GM23338 (cell line): ENCODE data around the gene RPGRIP1L. TPM values are rescaled to one million over a fixed set of nuclear protein-coding genes. Genes with fewer than 3 reads are reported as not detected.

Source experiments
- ATAC-seq: fragments of 200-7000 bp; cut with Tn5 transposase; 3 replicates; pipeline ENCODE4 v1.9.1; 2020
- DNase-seq: peaks from one replicate; pipeline ENCODE4 v3.0.0-alpha.2; 2015; ENCODE audit warnings: low spot score
- H2AFZ ChIP-seq: fragments of 200-600 bp; sonication (generic); 2 replicates; pipeline ENCODE4 v1.8.0; 2016; ENCODE audit warnings: antibody characterized with exemption, mild to moderate bottlenecking, moderate library complexity
- H3F3A ChIP-seq: fragments of 200-600 bp; sonication (generic); replicated peaks from 2 replicates; pipeline ENCODE4 v1.8.0; 2017; ENCODE audit warnings: antibody characterized with exemption, mixed run types, low read depth
- H3K27ac ChIP-seq: fragments of 200-600 bp; sonication (generic); 2 replicates; pipeline ENCODE4 v1.6.1; 2016; ENCODE audit warnings: low read depth
- H3K27me3 ChIP-seq: fragments of 200-600 bp; sonication (generic); 2 replicates; pipeline ENCODE4 v1.8.0; 2016; ENCODE audit warnings: mild to moderate bottlenecking, mixed run types, moderate library complexity; ENCODE audit not compliant: insufficient read depth
- H3K36me3 ChIP-seq: fragments of 200-600 bp; sonication (generic); 2 replicates; pipeline ENCODE4 v1.8.0; 2016; ENCODE audit warnings: mild to moderate bottlenecking; ENCODE audit not compliant: insufficient read depth
- H3K4me1 ChIP-seq: fragments of 200-600 bp; sonication (generic); 2 replicates; pipeline ENCODE4 v1.8.0; 2016; ENCODE audit warnings: mild to moderate bottlenecking, moderate library complexity; ENCODE audit not compliant: insufficient read depth
- H3K4me2 ChIP-seq: fragments of 200-600 bp; sonication (generic); 2 replicates; pipeline ENCODE4 v1.7.1; 2017; ENCODE audit warnings: mixed run types
- H3K4me3 ChIP-seq: fragments of 200-600 bp; sonication (generic); 2 replicates; pipeline ENCODE4 v1.6.1; 2016; ENCODE audit warnings: mixed run types
- H3K79me2 ChIP-seq: fragments of 200-600 bp; sonication (generic); replicated peaks from 2 replicates; pipeline ENCODE4 v1.8.0; 2017; ENCODE audit warnings: mild to moderate bottlenecking; ENCODE audit not compliant: insufficient read depth
- H3K9me2 ChIP-seq: fragments of 200-600 bp; sonication (generic); 2 replicates; pipeline ENCODE4 v1.8.0; 2017; ENCODE audit not compliant: insufficient read depth
- H4K20me1 ChIP-seq: fragments of 200-600 bp; sonication (generic); replicated peaks from 2 replicates; pipeline ENCODE4 v1.8.0; 2017; ENCODE audit warnings: mild to moderate bottlenecking; ENCODE audit not compliant: insufficient read depth
- H3K27ac Mint-ChIP-seq: 2 replicates; pipeline ENCODE4 v1.8.0; 2020; ENCODE audit warnings: inconsistent platforms, mild to moderate bottlenecking, moderate library complexity, mixed read lengths
- H3K27me3 Mint-ChIP-seq: 3 replicates; pipeline ENCODE4 v1.8.0; 2022; ENCODE audit warnings: low read depth, mild to moderate bottlenecking, moderate library complexity, mixed read lengths, inconsistent platforms; ENCODE audit not compliant: insufficient read depth, poor library complexity
- H3K36me3 Mint-ChIP-seq: 3 replicates; pipeline ENCODE4 v1.8.0; 2021; ENCODE audit warnings: low read depth, mild to moderate bottlenecking, inconsistent platforms, moderate library complexity, mixed read lengths
- H3K4me1 Mint-ChIP-seq: 3 replicates; pipeline ENCODE4 v1.8.0; 2020; ENCODE audit warnings: mild to moderate bottlenecking, inconsistent platforms, mixed read lengths
- H3K4me3 Mint-ChIP-seq: 3 replicates; pipeline ENCODE4 v1.8.0; 2021; ENCODE audit warnings: moderate library complexity, mild to moderate bottlenecking, inconsistent platforms, mixed read lengths
- H3K9me3 Mint-ChIP-seq: 3 replicates; pipeline ENCODE4 v1.8.0; 2020; ENCODE audit warnings: moderate library complexity, mild to moderate bottlenecking, inconsistent platforms, mixed read lengths
- CREB1 ChIP-seq: fragments of 250-450 bp; sonication (Bioruptor Pico); IDR thresholded peaks from 2 replicates; pipeline ENCODE4 v1.5.0; 2020; ENCODE audit warnings: low read depth, mild to moderate bottlenecking, moderate library complexity
- ETS1 ChIP-seq: IDR thresholded peaks from 2 replicates; pipeline ENCODE4 v1.6.1; 2016; ENCODE audit warnings: antibody characterized with exemption
- POLR2AphosphoS5 ChIP-seq: IDR thresholded peaks from 2 replicates; pipeline ENCODE4 v1.6.1; 2016; ENCODE audit warnings: antibody characterized with exemption, low read depth
- REST ChIP-seq: IDR thresholded peaks from one replicate; pipeline ENCODE4 v1.6.1; 2018; ENCODE audit warnings: antibody characterized with exemption; ENCODE audit not compliant: unreplicated experiment
- STAT1 ChIP-seq: IDR thresholded peaks from one replicate; pipeline ENCODE4 v1.6.1; 2016; ENCODE audit warnings: antibody characterized with exemption; ENCODE audit not compliant: unreplicated experiment
- long read RNA-seq: library from polyadenylated mRNA; unstranded; transcript quantifications from one replicate; pipeline ENCODE4 v2.0.0, GENCODE V29; 2020; ENCODE audit not compliant: unreplicated experiment
- polyA plus RNA-seq: library from polyadenylated mRNA; unstranded; fragments of >200 nt; fragmentation: Nextera tagmentation; extraction: Ambion mirVana; gene quantifications from 2 replicates; pipeline ENCODE4 v1.2.1, GENCODE V29; 2016
- total RNA-seq: library from RNA; depleted of rRNA; stranded (reverse); fragments of >200 nt; shearing (Covaris generic); gene quantifications from 2 replicates; pipeline ENCODE4 v1.2.3, GENCODE V29; 2014; rRNA removed
- TF ChIP-seq, protein P1 (sequence below): fragments of 250-450 bp; sonication (Bioruptor Pico); IDR thresholded peaks from 2 replicates; pipeline ENCODE4 v1.5.0; 2020; ENCODE audit warnings: mild to moderate bottlenecking, moderate library complexity

The RPGRIP1L gene
- 10.3 and 11.4 TPM in 2 replicates for total RNA-seq
- 19.9 and 21.3 TPM in 2 replicates for polyA plus RNA-seq
- long read RNA-seq, partial matches to known transcripts = 5 of 5 reads
- long read RNA-seq, other reads (novel, unspliced or antisense) = 0 of 5 reads

DNA sequence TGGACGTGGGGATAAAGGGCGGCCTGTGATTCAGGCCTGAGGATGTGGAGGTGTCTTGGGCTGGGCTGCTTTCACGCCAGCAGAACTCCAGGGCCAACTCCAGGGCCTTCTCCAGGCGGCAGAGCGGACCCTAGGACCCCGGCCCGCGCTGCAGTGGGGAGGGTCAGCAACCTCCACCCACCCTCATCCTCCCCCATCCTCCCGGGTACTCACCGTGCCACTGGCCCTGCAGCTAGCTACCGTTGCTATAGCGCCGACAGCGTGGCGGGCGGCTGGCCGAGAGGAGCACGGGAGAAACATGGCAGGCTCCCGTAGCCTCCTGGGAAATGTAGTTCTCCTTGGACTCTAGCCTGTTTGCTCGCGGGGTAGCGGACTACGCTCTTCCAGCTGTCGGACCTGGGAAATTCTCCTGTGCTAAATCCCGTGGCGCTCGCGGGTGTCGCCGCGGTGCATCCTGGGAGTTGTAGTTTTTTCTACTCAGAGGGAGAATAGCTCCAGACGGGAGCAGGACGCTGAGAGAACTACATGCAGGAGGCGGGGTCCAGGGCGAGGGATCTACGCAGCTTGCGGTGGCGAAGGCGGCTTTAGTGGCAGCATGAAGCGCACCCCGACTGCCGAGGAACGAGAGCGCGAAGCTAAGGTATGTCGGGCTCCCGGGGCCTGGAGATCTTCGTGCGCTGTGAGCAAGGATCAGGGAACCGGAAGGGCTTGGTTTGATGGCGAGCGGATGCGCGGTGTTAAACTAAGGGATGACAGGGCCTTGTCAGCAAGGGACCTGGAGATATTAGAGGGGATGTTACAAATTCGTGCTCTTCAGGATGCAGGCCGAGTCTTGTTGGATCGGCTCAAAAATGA, at the start of gene RPGRIP1L, which contains the start of gene FTO:
RPGRIP1L (minus strand) TSS at position 270 of the 855 bp plus-strand sequence. CDS start 3,136 bp downstream, outside the sequence.
FTO (plus strand) TSS at position 567 of the 855 bp plus-strand sequence.
- Histone ChIP-seq H3F3A (no peaks in the 10 kb centered on the region), H3K27me3 (no peaks in the 10 kb centered on the region), H3K9me2 (no peaks in the 10 kb centered on the region), H3K79me2 (peaks cover 52% of the 10 kb centered on the region), H3K27ac (no peak within 1 kb of the TSS), H3K4me1 (peaks cover 4% of the 10 kb centered on the region), H3K4me2 (peak within 1 kb of the TSS; percentile 96), H3K36me3 (no peaks in the 10 kb centered on the region), H2AFZ (peak within 1 kb of the TSS; percentile 79), H4K20me1 (no peaks in the 10 kb centered on the region; the same call in 1 of the 2 replicates), H3K4me3 (peak within 1 kb of the TSS; percentile 71)
- peak; percentile 98 for TF ChIP-seq ETS1
- no peak for TF ChIP-seq REST
- peak; percentile 77 for TF ChIP-seq POLR2AphosphoS5
- TF ChIP-seq STAT1 = no peak
- TF ChIP-seq CREB1 (CRISPR knock-in tag) = peak; percentile 76
- TF ChIP-seq, protein P1, sequence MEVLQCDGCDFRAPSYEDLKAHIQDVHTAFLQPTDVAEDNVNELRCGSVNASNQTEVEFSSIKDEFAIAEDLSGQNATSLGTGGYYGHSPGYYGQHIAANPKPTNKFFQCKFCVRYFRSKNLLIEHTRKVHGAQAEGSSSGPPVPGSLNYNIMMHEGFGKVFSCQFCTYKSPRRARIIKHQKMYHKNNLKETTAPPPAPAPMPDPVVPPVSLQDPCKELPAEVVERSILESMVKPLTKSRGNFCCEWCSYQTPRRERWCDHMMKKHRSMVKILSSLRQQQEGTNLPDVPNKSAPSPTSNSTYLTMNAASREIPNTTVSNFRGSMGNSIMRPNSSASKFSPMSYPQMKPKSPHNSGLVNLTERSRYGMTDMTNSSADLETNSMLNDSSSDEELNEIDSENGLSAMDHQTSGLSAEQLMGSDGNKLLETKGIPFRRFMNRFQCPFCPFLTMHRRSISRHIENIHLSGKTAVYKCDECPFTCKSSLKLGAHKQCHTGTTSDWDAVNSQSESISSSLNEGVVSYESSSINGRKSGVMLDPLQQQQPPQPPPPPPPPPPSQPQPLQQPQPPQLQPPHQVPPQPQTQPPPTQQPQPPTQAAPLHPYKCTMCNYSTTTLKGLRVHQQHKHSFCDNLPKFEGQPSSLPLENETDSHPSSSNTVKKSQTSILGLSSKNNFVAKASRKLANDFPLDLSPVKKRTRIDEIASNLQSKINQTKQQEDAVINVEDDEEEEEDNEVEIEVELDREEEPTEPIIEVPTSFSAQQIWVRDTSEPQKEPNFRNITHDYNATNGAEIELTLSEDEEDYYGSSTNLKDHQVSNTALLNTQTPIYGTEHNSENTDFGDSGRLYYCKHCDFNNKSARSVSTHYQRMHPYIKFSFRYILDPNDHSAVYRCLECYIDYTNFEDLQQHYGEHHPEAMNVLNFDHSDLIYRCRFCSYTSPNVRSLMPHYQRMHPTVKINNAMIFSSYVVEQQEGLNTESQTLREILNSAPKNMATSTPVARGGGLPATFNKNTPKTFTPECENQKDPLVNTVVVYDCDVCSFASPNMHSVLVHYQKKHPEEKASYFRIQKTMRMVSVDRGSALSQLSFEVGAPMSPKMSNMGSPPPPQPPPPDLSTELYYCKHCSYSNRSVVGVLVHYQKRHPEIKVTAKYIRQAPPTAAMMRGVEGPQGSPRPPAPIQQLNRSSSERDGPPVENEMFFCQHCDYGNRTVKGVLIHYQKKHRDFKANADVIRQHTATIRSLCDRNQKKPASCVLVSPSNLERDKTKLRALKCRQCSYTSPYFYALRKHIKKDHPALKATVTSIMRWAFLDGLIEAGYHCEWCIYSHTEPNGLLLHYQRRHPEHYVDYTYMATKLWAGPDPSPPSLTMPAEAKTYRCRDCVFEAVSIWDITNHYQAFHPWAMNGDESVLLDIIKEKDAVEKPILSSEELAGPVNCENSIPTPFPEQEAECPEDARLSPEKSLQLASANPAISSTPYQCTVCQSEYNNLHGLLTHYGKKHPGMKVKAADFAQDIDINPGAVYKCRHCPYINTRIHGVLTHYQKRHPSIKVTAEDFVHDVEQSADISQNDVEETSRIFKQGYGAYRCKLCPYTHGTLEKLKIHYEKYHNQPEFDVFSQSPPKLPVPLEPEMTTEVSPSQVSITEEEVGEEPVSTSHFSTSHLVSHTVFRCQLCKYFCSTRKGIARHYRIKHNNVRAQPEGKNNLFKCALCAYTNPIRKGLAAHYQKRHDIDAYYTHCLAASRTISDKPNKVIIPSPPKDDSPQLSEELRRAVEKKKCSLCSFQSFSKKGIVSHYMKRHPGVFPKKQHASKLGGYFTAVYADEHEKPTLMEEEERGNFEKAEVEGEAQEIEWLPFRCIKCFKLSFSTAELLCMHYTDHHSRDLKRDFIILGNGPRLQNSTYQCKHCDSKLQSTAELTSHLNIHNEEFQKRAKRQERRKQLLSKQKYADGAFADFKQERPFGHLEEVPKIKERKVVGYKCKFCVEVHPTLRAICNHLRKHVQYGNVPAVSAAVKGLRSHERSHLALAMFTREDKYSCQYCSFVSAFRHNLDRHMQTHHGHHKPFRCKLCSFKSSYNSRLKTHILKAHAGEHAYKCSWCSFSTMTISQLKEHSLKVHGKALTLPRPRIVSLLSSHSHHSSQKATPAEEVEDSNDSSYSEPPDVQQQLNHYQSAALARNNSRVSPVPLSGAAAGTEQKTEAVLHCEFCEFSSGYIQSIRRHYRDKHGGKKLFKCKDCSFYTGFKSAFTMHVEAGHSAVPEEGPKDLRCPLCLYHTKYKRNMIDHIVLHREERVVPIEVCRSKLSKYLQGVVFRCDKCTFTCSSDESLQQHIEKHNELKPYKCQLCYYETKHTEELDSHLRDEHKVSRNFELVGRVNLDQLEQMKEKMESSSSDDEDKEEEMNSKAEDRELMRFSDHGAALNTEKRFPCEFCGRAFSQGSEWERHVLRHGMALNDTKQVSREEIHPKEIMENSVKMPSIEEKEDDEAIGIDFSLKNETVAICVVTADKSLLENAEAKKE (CRISPR knock-in tag) = no peak
- Mint-ChIP-seq H3K36me3 (peaks cover 4% of the 10 kb centered on the region; the same call in 2 of the 3 replicates), H3K27me3 (peaks cover 4% of the 10 kb centered on the region), H3K9me3 (no peaks in the 10 kb centered on the region; the same call in 2 of the 3 replicates), H3K27ac (peak within 1 kb of the TSS; percentile 82), H3K4me3 (peak within 1 kb of the TSS; percentile 96), H3K4me1 (peaks cover 5% of the 10 kb centered on the region)
- ATAC-seq (peak; percentile 99), DNase-seq (peak; percentile 98)
